NCI-H128 (cell line): Measurements from ENCODE around the gene FZD8.
A peak's percentile ranks its signal among the peaks of the same experiment; 100 is the strongest.

Experiments used
- DNase-seq: peaks from one replicate; lab custom pipeline; 2025; ENCODE audit not compliant: unreplicated experiment; lab: John Stamatoyannopoulos, UW

The FZD8 gene

DNA sequence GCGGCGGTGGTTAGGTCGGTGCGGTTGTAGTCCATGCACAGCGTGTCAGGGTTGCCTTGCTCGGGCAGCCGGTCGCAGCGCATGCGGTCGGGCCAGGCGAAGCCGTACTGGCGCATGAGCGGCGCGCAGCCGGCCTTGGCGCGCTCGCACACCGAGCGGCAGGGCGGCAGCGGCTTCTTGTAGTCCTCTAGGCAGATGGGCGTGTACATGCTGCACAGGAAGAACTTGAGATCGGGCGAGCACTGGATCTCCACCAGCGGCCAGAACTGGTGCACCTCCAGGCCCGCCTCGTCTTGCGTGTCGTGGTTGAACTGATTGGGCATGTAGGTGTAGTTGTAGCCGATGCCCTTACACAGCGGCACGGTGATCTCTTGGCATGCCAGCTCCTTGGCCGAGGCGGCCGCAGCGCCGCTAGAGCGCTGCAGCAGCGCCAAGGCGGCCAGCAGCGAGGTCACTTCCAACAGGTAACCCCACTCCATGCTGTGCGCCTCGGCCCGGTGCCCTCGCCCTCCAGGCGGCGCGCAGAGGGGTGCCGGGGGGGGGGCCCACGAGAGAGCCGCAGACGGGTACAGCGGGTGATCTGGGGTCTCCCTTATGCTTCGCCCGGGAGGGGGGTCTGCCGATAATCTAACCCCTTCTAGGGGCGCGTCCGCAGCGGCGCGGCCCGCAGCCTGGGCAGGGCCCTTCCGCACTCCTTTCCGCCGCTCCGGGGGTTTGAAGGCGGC is 983 bp downstream of the FZD8 start:
- DNase-seq: peak; percentile 26

DNA sequence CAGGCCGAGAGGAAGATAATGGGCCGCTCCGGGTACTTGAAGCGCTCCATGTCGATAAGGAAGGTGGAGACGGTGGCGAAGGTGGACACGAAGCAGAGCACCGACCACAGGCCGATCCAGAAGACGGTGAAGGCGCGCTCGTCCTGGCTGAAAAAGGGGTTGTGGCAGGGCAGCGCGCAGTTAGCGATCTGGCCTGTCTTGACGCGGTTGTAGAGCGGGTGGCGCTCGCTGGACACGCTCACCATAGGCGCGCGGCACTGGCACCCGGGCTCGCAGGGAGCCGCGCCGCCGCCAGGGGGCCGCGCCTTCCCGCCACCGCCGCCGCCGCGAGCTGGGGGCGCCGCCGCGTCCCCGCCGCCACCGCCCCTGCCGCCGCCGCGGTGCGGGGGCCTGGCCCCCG is 1.6 kb downstream of the FZD8 start:
- DNase-seq: no peak

DNA sequence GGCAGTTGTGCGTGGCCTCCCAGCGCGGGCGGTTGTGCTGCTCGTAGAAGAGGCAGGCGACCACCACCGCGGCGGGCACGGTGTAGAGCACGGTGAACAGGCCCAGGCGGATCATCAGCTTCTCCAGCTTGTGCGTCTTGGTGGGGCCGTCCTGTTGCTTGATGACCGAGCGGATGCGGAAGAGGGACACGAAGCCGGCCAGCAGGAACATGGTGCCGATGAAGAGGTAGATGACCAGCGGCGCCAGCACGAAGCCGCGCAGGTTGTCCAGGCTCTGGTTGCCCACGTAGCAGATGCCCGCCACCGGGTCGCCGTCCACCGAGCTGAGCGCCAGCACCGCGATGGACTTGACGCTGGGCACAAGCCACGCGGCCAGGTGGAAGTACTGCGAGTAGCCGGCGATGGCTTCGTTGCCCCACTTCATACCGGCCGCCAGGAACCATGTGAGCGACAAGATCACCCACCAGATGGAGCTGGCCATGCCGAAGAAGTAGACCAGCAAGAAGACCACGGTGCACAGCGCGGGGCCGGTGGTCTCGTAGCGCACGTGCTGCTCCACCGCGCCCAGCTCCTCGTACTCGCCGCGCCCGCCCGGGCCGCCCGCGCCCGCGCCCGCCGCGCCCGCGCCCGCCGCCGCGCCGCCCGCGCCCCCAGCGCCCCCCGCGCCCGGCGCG is 2.2 kb downstream of the FZD8 start:
- DNase-seq: no peak

DNA sequence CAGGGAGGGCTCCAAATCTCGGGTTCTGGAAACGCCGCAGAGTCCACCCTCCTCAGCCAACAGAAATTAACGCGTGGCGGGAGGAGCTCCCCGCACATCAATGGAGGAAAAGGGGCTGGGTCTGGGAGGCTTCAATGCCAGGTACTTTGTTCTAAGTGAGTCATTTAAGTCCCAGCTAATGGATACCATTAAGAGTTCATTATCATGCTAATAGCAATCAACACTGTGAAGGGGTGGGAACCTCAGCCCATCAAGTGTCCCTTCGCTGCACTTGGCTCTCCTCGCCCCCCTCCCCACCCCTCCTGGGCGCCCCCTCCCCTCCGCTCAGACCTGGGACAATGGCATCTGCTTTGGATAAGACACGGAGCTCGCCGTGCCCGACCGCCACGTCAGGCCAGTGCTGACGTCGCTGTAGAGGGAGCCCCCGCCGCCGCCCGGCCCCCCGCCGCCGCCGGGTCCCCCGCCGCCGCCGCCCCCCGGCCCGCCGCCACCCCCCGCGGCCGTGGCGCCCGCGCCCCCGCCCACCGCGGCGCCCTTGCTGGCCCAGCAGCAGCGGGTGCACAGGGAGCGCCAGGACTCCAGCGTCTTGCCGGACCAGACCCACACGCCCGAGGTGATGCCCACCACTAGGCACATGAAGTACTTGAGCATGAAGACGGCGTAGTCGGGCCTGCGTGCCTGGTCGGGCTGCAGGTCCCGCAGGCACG is 2.9 kb downstream of the FZD8 start:
- DNase-seq: no peak

DNA sequence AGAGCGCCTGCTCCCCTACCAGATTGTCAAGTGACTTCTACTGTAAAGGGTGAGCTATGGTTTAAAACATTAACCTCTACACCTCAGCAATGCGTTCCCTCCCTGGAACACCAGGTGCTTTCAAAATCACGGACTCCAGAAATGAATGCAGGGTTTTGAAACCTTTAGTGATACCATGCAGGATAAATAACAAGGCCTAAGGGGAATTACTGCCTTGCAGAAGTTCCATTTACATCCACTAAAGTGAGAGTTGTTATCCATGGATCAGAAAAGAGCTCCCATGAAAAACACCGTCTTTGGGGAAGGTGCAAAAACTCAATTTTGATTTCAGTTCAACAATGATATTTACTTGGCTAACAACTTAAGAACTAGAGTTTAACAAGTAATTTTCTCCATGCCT is 4.0 kb downstream of the FZD8 start:
- no peak for DNase-seq

DNA sequence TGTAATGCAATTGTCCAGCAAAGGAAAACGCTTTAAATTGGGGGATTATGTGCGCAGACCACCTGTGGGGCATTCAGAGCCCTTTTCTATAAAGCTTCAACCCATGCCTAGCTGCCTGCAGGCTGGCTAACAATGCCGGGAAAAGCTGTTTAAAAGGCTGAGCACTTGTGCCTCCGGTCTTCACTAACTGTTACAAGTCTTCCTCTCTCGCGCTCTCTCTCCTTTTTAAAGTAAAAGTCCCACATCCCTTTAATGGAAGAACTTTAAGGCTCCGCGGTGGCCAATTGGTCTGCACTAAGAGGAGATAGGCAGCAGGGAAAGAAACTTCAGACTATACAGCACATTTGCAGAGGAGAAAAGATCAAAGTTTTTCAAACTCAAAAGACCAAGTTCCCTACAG is 4.6 kb downstream of the FZD8 start:
- DNase-seq: no peak

DNA sequence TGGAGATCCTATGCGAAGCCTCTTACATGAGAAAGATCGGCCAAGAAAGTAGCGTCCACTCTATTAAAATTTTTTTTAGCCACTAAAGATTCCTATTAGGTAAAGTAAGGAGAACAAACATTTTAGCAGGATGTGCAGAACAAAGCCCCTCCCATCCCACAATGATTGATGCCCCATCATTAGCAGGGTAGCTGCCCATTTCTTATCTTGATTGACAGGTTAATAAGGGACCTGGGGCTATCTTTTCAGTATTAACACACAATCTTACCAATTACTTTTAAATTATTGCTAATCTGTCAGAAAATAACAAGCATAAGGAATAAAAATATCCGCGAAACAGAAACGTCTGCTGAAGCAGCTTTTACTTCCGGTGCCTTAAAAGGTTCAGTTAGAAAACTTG is 5.1 kb downstream of the FZD8 start:
- no peak for DNase-seq

DNA sequence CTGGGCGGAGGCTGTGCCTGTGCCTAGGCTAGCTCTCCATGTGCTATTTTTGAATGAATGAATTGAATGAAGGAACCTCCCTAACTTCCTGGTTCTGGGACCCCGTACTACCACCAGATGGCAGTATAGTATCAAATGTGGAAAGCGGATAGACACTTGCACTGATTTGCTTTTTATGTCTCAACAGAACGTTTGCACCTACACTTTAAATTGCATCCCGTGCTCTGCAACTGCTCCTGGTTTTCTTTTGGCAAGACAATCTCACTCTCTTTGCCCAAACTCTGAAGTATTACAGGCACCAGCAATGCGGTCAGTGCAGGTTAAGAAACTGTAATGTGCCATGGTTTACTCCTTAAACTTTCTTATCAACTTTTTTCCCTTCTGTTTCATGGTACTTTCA is 6.5 kb downstream of the FZD8 start:
- DNase-seq: no peak

DNA sequence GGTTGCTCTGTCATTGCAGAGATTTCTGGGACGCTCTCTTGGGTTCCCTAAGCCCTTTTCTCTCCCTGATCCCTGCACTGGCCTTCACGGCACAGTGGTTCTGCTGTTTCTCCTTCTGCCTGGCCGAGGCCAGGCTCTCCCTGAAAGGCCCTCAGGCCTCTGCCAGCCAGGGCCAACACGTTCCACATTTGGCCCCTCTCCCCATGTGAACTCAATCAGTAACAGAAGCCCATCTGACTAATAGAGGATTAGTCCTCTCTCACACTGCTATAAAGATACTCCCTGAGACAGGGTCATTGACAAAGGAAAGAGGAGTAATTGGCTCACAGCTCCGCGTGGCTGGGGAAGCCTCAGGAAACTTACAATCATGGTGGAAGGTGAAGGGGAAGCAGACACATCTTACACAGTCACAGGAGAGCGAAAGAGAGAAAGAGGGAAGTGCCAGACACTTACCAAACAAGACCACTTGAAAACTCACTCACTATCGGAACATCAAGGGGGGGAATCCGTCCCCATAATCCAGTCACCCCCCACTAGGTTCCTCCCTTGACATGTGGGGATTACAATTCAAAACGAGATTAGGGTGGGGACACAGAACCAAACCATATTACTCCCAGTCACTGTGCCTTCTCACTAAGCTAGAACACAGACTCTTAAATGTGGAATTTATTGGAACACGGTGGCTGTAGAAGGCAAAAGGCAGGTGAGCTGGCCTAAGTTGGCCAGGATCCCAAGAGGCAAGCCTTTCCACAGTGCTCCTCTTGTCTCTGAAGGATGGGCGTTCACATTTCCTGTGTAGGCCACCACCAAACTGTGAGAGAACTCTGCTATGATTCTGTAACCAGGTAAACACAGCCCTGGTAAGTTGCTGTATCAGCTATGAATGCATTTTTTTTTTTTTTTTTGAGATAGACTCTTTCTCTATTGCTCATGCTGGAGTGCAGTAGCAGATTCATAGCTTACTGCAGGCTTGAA is 8.8 kb downstream of the FZD8 start:
- no peak for DNase-seq

DNA sequence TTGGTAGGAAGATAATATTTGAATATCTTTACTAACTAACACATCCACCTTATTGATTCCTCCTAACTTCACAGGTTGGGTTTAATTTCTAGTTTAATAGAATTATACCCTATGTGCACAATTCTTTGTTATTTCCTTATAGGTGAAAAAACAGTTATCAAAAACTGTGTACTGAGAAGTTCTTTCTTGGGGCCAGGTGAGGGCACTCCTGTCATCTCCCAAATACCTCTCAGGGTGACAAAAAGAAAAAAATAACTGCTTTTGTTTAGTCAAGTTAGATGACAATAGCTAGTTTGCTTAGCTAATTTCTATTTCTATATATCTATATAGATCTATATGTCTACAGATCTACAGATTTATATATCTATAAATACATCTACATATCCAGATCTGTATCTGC is 10.1 kb downstream of the FZD8 start:
- DNase-seq: no peak

DNA sequence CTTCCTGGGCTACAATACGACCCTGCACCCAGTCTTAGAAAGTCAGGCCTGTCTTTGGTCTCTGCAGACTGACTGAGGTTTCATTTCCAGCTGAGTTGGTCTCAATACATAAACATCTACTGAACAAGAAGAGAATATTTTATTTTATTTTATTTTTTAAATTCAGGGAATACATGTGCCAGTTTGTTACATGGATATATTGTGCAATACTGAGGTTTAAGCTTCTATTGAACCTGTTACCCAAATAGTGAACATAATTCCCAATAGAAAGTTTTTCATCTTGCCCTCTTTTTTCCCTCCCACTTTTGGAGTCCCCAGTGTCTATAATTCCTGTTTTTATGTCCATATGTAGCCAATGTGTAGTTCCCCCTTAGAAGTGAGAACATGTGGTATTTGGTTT is 10.7 kb downstream of the FZD8 start:
- DNase-seq: no peak

DNA sequence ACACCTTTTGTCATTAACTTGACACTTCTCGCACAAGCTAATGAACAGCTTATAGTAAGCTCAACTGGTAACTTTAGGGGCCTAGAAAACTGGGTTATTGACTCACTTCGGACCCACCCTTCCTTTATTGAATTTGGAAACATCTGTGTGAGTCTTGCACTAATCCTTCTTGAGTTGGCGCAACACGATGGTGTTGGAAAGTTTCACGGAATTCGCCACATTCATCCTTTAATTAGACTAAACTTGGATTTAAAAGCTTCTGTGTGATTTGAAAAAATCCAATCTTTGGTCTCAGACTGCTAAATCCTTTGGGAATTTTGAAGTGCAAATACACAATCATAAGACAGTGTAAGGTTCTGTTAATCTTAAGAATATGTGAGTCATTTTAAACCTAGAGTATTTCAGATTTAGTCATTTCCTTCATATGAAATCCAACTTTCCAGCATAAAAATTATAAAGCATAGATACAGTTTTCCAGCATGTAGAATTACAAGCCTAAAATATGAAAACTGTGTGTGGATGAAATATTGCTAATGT is 15.1 kb downstream of the FZD8 start:
- no peak for DNase-seq

DNA sequence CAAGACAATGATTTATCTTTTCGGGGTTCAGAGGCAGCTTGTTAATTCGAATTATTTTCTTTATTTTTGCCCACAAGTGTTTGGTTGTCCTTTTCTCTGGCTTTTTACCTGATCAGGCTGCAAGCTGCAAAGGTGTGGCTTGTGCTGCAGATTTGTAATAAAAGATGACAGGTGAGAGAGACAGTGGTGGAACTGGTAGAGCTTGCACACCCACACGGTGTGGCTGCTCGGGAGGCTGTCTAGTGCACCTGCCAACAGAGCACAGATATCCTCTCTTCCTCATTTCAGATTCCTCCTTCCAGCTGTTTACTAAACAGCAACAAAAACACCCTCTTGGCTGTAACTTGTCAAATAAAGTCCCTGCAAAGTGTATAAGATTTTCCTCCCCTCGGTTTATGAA is 27.8 kb downstream of the FZD8 start:
- DNase-seq: no peak

DNA sequence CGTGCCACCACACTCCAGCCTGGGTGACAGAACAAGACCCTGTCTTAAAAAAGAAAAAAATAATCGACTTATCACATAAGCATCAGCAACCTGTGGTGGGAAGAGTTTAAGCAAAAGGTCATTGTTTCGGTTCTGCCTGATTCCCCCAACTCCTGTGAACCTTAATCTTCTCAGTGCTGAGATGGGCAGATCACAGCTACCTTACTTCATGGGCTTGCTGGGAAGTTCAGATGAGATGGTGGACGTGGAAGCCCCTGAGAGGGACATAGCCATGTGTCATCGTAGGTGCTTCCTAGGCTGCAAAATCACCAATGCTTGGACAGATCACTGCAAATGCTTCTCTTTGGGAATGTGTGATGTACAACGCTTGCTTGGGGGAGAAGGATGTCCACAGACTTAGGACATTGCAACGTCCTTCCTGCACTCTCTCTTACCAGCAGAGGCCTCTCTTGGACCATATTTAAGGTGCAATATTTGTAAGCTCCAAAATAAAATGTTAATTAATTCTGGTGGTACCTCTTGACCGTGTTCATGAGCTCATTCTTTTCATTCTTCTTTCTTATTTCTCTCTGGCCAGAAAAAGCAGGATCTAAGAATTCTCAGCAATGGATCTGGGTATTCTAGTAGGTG is 28.4 kb downstream of the FZD8 start:
- no peak for DNase-seq

DNA sequence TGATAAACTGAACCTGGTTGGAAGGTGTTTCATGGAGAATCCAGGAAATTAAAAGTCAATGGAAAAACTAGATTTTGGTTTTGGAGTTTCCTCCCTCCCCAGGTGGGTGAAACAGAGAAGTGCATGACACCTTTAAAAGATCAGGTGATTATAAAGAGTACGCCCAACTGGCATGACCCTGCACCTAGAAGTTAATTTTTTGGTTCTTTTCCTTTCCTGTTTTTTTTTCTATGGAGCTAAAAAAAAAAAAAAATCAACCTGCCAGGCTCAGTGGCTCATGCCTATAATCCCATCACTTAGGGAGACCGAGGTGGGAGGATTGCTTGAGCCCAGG is 29.0 kb downstream of the FZD8 start:
- no peak for DNase-seq

DNA sequence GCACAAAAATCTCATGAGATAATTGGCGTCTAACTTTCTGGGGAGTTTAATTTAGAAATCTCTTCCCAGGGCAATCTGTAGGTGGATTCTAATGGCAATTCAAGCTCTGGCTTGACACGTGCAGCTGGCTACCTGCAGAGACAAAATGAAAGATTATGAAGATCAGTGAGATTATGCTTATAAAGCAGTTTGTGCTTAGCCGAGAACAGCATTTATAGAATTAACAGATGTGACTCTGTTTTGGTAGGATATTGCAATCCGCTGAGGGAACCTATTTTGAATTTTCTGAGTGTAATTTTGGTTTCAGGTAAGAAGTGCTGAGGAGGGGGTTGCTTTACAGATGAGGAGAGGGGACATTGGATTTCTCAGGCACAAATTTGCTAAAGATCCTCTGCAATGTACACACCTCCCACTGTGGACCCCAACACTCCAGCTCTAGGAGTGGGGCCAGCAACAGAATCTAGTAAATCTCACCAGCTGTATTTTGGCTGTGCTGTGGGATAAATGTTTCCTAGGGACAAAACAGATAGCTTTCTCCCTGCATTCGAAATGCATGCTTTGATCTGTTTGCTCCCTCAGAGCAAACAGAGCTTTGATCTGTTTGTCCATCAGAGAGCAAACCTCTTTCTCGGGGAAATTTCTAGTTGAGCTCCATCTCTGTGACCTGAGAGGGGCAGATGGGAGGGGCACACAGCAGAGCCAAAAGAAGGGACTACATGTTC is 29.6 kb downstream of the FZD8 start:
- no peak for DNase-seq

DNA sequence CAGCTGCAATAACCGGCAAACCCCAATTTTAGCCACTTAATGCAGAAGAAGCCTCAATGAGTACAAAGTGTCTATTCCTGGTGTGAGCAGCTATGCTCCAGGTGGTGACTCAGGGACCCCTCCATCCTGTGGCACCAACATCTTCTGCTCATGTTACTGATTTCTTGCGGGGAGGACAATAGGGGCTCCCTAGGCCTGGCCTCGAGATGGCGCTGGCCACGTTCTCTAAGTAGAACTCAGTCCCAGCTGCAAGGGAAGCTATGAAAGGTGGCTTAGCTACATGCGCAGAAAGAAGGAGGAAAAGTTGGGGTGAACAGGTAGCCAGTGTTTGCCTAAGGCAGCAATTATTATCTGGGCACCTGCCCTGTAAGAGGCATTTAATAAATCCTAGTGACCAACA is 30.3 kb downstream of the FZD8 start:
- no peak for DNase-seq

DNA sequence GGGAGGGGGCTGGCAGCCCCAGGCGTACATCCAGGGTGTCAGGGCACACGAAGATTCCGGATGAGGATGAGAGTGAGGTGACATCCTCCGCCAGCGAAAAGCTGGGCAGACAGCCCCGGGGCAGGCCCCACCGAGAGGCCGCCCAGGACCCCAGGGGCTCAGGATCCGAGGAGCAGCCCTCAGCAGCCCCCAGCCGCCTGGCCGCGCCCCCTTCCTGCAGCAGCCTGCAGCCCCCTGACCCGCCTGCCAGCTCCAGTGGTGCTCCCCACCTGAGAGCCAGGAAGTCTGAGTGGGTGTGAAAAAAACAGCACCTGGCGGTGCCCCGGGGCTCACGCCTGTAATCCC is 33.8 kb downstream of the FZD8 start:
- no peak for DNase-seq

DNA sequence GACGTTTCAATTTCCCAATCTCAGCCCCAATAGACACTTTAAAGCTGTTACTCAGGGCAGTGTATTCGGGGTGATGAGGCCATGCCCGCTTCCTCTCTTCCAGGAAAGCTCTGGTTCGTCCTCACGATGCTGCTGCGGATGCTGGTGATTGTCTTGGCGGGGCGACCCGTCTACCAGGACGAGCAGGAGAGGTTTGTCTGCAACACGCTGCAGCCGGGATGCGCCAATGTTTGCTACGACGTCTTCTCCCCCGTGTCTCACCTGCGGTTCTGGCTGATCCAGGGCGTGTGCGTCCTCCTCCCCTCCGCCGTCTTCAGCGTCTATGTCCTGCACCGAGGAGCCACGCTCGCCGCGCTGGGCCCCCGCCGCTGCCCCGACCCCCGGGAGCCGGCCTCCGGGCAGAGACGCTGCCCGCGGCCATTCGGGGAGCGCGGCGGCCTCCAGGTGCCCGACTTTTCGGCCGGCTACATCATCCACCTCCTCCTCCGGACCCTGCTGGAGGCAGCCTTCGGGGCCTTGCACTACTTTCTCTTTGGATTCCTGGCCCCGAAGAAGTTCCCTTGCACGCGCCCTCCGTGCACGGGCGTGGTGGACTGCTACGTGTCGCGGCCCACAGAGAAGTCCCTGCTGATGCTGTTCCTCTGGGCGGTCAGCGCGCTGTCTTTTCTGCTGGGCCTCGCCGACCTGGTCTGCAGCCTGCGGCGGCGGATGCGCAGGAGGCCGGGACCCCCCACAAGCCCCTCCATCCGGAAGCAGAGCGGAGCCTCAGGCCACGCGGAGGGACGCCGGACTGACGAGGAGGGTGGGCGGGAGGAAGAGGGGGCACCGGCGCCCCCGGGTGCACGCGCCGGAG is 34.4 kb downstream of the FZD8 start:
- DNase-seq: no peak
